Stomach smooth muscle (tissue), 2 donors: Measurements from ENCODE around the gene NAV2.
A peak's percentile ranks its signal among the peaks of the same experiment; 100 is the strongest.
"Not testable (repeated sequence)": the region's sequence is repeated elsewhere in the genome, so short reads cannot be mapped to it uniquely, and the experiment has no call there.

Experiments used
- H3K27ac ChIP-seq: one replicate; pipeline ENCODE4 v1.7.0; 2013; ENCODE audit warnings: mild to moderate bottlenecking, low read length, inconsistent platforms
- H3K27me3 ChIP-seq, 2 donors: one replicate each; pipeline ENCODE4 v1.7.0; 2013; ENCODE audit warnings: low read length in 2 of 2; ENCODE audit not compliant: insufficient read depth in 2 of 2, control insufficient read depth in 1 of 2
- H3K36me3 ChIP-seq, 2 donors: one replicate each; pipeline ENCODE4 v1.7.0; 2013; ENCODE audit warnings: low read length in 2 of 2; ENCODE audit not compliant: control insufficient read depth in 2 of 2, insufficient read depth in 2 of 2
- H3K4me1 ChIP-seq: one replicate; pipeline ENCODE4 v1.7.0; 2013; ENCODE audit warnings: low read length; ENCODE audit not compliant: control insufficient read depth, insufficient read depth
- H3K4me3 ChIP-seq, 2 donors: one replicate each; pipeline ENCODE4 v1.7.0; 2013; ENCODE audit warnings: low read length in 2 of 2
- H3K9ac ChIP-seq, 2 donors: one replicate each; pipeline ENCODE4 v1.7.0; 2013; ENCODE audit warnings: low read length in 2 of 2, mild to moderate bottlenecking in 1 of 2
- H3K9me3 ChIP-seq, 2 donors: one replicate each; pipeline ENCODE4 v1.7.0; 2013; ENCODE audit warnings: low read length in 2 of 2; ENCODE audit not compliant: control insufficient read depth in 2 of 2
- donor health status: healthy.
- donor health status: Pancreatic carcinoma.

The NAV2 gene

DNA sequence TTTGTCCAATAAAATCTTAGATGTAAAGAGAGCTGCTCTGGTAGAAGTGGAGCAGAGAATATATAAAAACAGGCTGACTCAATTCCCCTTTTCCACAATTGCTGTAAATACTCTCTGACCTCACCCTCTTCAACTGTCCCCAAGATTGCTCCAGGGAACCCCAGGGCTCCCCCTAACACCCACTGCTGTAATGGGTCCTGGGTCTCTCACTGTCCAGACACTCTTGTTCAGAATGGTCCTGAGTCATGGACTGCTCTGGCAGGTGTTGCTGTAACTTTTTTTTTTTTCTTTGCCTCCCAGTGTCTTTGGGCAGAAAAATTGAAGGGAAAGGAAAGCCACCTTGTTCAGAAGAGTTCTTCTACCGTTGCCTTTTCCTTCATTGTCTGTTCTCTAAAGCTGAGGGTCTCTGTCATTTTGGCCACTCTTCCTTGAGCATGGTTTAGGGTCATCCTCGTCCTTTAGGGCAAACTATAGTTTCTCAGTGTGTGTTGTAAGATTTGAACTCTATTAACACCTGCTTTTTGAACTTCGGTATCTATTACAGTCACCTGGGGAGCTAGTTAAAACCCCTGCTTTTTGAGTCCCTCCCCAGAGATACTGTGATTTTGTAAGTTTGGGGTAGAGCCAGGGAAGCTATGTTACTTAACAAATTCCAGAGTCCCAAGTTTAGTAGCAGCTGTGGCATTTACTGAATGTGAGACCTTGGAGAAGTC is 209.5 kb downstream of the NAV2 start:
- Histone ChIP-seq H3K9ac (no peak overlapping the region), H3K4me3 (no peak overlapping the region), H3K9me3 (no peaks in the 10 kb centered on the region), H3K36me3 (peaks cover 6 to 8% of the 10 kb centered on the region in 2 donors), H3K27me3 (no peaks in the 10 kb centered on the region), H3K27ac (no peak overlapping the region), H3K4me1 (peaks cover 36% of the 10 kb centered on the region)

DNA sequence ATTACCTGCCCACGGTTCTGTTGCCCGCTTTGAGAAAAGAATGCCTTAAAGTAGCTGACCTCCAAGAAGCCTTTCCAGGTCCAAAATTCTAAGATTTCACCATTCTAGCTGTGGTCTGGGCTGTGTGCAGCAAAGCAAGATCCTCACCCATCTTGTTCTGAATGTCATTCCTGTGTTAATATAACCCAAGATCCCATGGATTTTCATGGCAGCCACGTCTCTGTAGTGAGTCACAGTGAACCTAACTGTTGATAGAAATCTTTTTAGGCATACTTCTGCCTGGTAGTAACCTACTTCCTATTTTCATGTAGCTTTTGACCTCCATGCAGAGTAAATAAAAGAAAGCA is 210.0 kb downstream of the NAV2 start:
- H3K36me3 ChIP-seq: peaks cover 3 to 5% of the 10 kb centered on the region in 2 donors
- H3K4me3 ChIP-seq: no peak overlapping the region
- peaks cover 38% of the 10 kb centered on the region for H3K4me1 ChIP-seq
- H3K27me3 ChIP-seq: no peaks in the 10 kb centered on the region
- no peak overlapping the region for H3K9ac ChIP-seq
- no peaks in the 10 kb centered on the region for H3K9me3 ChIP-seq
- H3K27ac ChIP-seq: no peak overlapping the region

DNA sequence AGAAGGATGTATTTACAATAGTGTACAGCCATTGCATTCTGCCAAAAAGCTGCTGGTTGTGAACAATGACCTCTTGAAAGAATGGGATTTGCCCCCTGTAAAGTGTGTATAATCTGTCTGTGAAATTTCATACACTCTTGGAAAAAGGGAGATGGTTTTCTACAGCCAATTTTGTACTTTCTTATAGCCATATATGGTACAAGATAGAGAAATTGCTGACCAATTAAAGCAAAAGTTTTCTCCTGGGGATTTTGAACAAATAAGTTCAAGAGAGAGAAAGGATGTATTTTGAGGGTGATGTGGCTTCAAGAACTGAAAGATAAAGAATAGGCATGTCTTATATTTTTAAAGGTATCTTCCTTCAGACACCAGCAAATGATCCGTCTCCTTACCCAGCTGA is 211.0 kb downstream of the NAV2 start:
- H3K27ac ChIP-seq: no peak overlapping the region
- H3K9me3 ChIP-seq: no peaks in the 10 kb centered on the region
- H3K4me3 ChIP-seq: no peak overlapping the region
- H3K9ac ChIP-seq: no peak overlapping the region
- no peaks in the 10 kb centered on the region for H3K36me3 ChIP-seq
- H3K4me1 ChIP-seq: peaks cover 41% of the 10 kb centered on the region
- no peaks in the 10 kb centered on the region for H3K27me3 ChIP-seq

DNA sequence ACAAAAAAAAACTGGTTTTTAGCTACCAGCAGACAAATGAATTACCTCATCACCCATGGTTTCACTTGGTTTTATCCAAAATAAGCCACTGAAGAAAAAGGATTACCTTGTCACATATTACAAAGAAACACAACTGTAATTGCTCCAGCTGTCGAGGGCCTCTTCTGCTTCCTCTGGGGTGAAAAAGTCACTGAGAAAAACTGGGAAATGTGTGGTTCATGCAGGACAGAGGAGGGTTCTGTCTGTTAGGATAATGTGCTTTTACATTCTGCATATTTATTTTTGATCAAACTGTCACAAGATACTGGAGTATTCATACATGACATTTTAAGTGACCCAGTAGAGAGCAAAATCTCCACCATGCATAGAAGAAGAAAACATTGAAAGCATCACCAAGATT is 211.7 kb downstream of the NAV2 start:
- H3K27ac ChIP-seq: no peak overlapping the region

DNA sequence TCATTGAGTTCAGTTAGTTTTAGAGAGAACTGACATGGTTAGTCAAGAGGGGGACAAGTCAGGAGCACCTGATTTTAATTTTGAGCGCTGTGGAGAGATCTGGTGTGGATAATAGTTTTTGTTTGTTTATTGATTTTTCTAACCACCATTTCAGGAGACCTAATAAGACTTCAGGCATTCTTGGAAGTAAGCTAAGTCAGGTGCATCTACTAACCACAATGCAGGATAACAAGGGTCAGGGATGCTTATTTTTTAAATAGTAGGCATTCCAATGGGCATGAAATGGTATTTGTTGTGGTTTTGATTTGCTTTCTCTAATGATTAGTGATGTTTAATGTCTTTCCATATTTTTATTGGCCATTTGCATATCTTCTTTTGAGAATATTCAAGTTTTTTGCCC is 212.1 kb downstream of the NAV2 start:
- Histone ChIP-seq H3K9me3 (no peaks in the 10 kb centered on the region), H3K36me3 (no peaks in the 10 kb centered on the region), H3K4me1 (peaks cover 39% of the 10 kb centered on the region), H3K27ac (no peak overlapping the region), H3K27me3 (no peaks in the 10 kb centered on the region), H3K4me3 (no peak overlapping the region), H3K9ac (no peak overlapping the region)

More for the DNA sequence above, 211.7 kb downstream of the NAV2 start:
- Histone ChIP-seq H3K27me3 (no peaks in the 10 kb centered on the region), H3K4me1 (peaks cover 39% of the 10 kb centered on the region), H3K4me3 (no peak overlapping the region), H3K9ac (no peak overlapping the region), H3K36me3 (no peaks in the 10 kb centered on the region), H3K9me3 (no peaks in the 10 kb centered on the region)

DNA sequence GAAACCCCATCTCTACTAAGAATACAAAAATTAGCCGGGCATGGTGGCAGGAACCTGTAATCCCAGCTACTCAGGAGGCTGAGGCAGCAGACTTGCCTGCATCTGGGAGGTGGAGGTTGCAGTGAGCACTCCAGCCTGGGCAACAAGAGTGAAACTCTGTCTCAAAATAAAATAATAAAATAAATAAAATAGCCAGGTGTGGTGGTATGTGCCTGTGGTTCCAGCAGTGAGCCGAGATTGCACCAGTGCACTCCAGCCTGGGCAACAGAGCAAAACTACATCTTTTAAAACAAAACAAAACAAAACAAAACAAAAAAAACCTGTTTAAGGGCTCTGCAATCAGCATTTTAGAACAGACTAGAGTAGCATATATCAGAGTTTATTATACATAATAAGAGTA is 214.8 kb downstream of the NAV2 start:
- peaks cover 45% of the 10 kb centered on the region for H3K4me1 ChIP-seq

DNA sequence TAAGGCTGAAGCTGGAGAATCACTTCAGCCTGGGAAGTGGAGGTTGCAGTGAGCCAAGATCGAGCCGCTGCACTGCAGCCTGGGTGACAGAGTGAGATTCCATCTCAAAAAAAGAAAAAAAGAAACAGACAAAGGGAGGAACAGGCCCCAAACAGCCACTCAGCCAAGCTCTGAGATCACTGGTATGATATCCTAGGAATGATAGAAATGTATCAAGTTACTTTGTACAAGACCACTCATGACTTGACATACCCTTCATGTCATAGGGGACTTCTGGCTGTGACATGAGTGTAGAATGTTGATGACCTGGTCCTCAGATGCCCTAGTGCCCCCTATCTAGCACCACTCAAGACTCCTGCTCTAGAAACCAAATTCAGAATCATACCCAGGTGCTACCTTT is 216.5 kb downstream of the NAV2 start:
- Histone ChIP-seq H3K4me1 (peaks cover 52% of the 10 kb centered on the region), H3K36me3 (peaks cover 12 to 13% of the 10 kb centered on the region in 2 donors), H3K9me3 (no peaks in the 10 kb centered on the region), H3K27me3 (no peaks in the 10 kb centered on the region), H3K9ac (no peak overlapping the region), H3K27ac (peak overlapping the region; percentile 37), H3K4me3 (no peak overlapping the region)

More for the DNA sequence above, 214.8 kb downstream of the NAV2 start:
- H3K36me3 ChIP-seq, H3K9ac ChIP-seq, H3K9me3 ChIP-seq, H3K27me3 ChIP-seq, H3K27ac ChIP-seq, H3K4me3 ChIP-seq: not testable (repeated sequence)

DNA sequence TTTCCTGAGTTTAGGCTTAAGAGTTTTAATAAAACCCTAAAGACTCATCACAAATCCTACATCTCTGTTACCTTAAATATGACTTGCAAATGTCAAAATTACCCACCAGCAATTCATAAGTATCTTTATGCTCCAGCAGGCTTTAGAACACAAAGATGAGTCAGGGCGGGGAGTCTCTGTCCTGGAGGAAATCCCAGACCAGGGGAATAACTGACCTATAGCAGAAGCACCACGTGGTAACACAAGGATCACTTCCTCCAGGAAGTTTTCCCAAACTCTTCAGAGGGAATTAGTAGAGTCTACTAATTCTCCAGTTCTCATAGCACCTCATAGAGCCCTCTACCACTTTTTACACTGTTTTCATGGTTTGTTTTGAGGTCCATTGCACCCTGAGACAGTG is 217.0 kb downstream of the NAV2 start:
- H3K36me3 ChIP-seq: peaks cover 16 to 18% of the 10 kb centered on the region in 2 donors
- H3K27me3 ChIP-seq: no peaks in the 10 kb centered on the region
- H3K4me3 ChIP-seq: no peak overlapping the region
- peaks cover 55% of the 10 kb centered on the region for H3K4me1 ChIP-seq
- H3K9me3 ChIP-seq: no peaks in the 10 kb centered on the region
- H3K27ac ChIP-seq: peak overlapping the region; percentile 41
- no peak overlapping the region for H3K9ac ChIP-seq

DNA sequence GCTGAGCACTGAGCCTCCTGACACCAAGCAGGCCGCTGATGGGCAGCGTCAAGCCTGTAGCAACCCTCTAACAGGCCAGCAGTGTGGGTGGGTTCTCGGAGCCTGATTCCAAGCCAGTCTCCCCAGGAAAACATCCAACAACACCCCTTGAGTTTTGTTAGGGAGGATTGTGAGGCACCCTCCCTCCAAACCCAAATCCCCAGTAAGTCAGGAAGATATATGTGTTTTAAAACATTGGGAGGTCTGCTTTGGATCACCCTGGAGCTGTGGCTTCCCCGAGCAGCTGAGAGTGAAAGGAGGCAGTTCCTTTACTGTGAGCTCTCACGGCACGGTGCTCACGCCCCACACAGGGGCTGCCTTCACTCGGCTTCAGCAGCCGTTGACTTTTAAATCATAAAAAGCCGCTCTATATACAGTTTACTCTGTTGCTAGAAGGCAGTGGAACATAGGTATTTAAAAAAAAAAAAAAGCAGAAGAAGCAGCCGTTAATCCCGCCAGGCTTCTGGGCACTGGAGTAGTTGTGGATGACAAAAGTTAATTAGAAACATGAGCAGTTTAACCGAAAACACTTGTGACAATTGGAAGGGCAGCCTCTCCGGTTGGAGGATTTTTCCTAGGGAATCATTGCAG is 218.6 kb downstream of the NAV2 start:
- Histone ChIP-seq H3K4me3 (peak overlapping the region; percentile 33 to 57), H3K27me3 (no peaks in the 10 kb centered on the region), H3K4me1 (peaks cover 58% of the 10 kb centered on the region), H3K36me3 (peaks cover 20 to 24% of the 10 kb centered on the region in 2 donors), H3K9ac (peak overlapping the region in 1 of 2 donors; percentile 21), H3K9me3 (no peaks in the 10 kb centered on the region), H3K27ac (peak overlapping the region; percentile 60)

DNA sequence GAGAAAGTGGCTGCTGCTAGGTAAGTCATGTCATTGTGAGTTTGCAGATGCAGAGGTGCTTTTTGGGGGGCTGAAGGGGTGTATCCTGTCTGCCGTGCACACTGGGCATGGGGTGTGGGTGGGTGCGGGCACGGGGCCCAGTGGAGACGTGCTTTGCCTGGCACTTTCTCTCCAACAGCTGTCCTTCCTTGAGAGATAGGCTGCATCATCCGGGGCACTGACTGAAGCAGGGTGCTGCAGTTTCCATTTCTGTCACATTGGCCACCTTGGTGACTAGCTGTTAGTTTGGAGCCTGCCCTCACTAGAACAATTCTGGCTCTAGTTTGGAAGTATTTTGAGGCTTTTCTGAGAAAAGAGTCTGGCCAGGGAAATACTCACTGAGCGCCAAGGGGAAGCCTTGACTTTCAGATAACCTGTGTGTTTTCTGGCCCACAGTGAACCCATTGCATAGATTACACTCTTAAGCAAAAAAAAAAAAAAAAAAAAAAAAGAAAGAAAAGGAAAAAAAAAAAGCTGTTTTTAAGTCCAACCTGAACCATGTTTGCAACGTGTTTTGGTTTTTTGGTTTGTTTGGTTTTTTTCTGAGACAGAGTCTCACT is 219.2 kb downstream of the NAV2 start:
- Histone ChIP-seq H3K4me1 (peaks cover 52% of the 10 kb centered on the region), H3K36me3 (peaks cover 20 to 28% of the 10 kb centered on the region in 2 donors), H3K9ac (no peak overlapping the region), H3K27me3 (no peaks in the 10 kb centered on the region), H3K4me3 (peak overlapping the region; percentile 33 to 57), H3K9me3 (no peaks in the 10 kb centered on the region), H3K27ac (peak overlapping the region; percentile 60)
